ENCODE measurements around the gene MSH3. TPM values are rescaled to one million over a fixed set of nuclear protein-coding genes. Genes with fewer than 3 reads are reported as not detected.

MSH3 gene
- polyA plus RNA-seq, 1 donor (not counting 4 experiments of a cell fraction or from before 2014, with no cell fraction given) = 11.1 TPM

- Histone ChIP-seq H3K4me3 (ENCODE audit: control insufficient read depth in 2 of 3, extremely low read depth in 1 of 3, insufficient read depth in 2 of 3, low read depth in 1 of 3, low read length in 3 of 3) (no peak overlapping the region), H3K27ac (ENCODE audit: control insufficient read depth, insufficient read depth, low read length) (no peak overlapping the region), H3K9me1 (ENCODE audit: control insufficient read depth, extremely low read depth, insufficient read depth, low read length) (no peaks in the 10 kb centered on the region), H3K4me1 (ENCODE audit: control insufficient read depth, extremely low read depth, insufficient read depth, low read length) (no peaks in the 10 kb centered on the region), H3K79me2 (ENCODE audit: control insufficient read depth, insufficient read depth, low read length) (no peaks in the 10 kb centered on the region), H3K9ac (ENCODE audit: control insufficient read depth, extremely low read depth, insufficient read depth, low read length) (no peak overlapping the region), H2AFZ (ENCODE audit: control insufficient read depth, low read length) (no peak overlapping the region), H3K36me3 (ENCODE audit: control insufficient read depth in 2 of 2, extremely low read depth in 1 of 2, insufficient read depth in 2 of 2, low read length in 2 of 2) (no peaks in the 10 kb centered on the region), H3K27me3 (ENCODE audit: control insufficient read depth, extremely low read depth, insufficient read depth, low read length) (no peaks in the 10 kb centered on the region), H3K9me3 (ENCODE audit: control insufficient read depth, low read depth, low read length) (no peaks in the 10 kb centered on the region), H3K4me2 (ENCODE audit: control insufficient read depth, extremely low read depth, insufficient read depth, low read depth, low read length) (no peak overlapping the region), H4K20me1 (ENCODE audit: control insufficient read depth, extremely low read depth, insufficient read depth, low read length) (no peaks in the 10 kb centered on the region)
- DNase-seq (ENCODE audit: low read depth, low spot score) (no peak), FAIRE-seq (no peak)
- TF ChIP-seq EZH2 (IDR thresholded peaks at IDR 0.05; ENCODE audit: low read length) (no peak), CTCF (optimal IDR thresholded peaks at IDR 0.05 in 1 of 3, IDR thresholded peaks at IDR 0.05 in 1 of 3, conservative IDR thresholded peaks at IDR 0.05 in 1 of 3; ENCODE audit: extremely low read depth in 1 of 3, insufficient read depth in 2 of 3, low read length in 3 of 3) (no peak)
- dilution Hi-C loops (cut with MboI; ENCODE audit: extremely low pct_ligation_motif_present, low sequenced_read_pairs) = no loop called here
These were observed 34.2 kb upstream of the MSH3 start for GRCh38 chr5:80620211-80620610.

GRCh38 chr5:80622756-80623155 is 31.7 kb upstream of the MSH3 start:
- Histone ChIP-seq H3K27ac (ENCODE audit: control insufficient read depth, insufficient read depth, low read length) (no peak overlapping the region), H3K9me1 (ENCODE audit: control insufficient read depth, extremely low read depth, insufficient read depth, low read length) (no peaks in the 10 kb centered on the region), H3K9me3 (ENCODE audit: control insufficient read depth, low read depth, low read length) (no peaks in the 10 kb centered on the region), H2AFZ (ENCODE audit: control insufficient read depth, low read length) (no peak overlapping the region), H3K4me1 (ENCODE audit: control insufficient read depth, extremely low read depth, insufficient read depth, low read length) (no peaks in the 10 kb centered on the region), H3K4me3 (ENCODE audit: control insufficient read depth in 2 of 3, extremely low read depth in 1 of 3, insufficient read depth in 2 of 3, low read depth in 1 of 3, low read length in 3 of 3) (no peak overlapping the region), H3K79me2 (ENCODE audit: control insufficient read depth, insufficient read depth, low read length) (no peaks in the 10 kb centered on the region), H4K20me1 (ENCODE audit: control insufficient read depth, extremely low read depth, insufficient read depth, low read length) (no peaks in the 10 kb centered on the region), H3K27me3 (ENCODE audit: control insufficient read depth, extremely low read depth, insufficient read depth, low read length) (no peaks in the 10 kb centered on the region), H3K36me3 (ENCODE audit: control insufficient read depth in 2 of 2, extremely low read depth in 1 of 2, insufficient read depth in 2 of 2, low read length in 2 of 2) (no peaks in the 10 kb centered on the region), H3K4me2 (ENCODE audit: control insufficient read depth, extremely low read depth, insufficient read depth, low read depth, low read length) (no peak overlapping the region), H3K9ac (ENCODE audit: control insufficient read depth, extremely low read depth, insufficient read depth, low read length) (no peak overlapping the region)
- FAIRE-seq (no peak), DNase-seq (ENCODE audit: low read depth, low spot score) (no peak)
- TF ChIP-seq EZH2 (IDR thresholded peaks at IDR 0.05; ENCODE audit: low read length) (no peak), CTCF (optimal IDR thresholded peaks at IDR 0.05 in 1 of 3, IDR thresholded peaks at IDR 0.05 in 1 of 3, conservative IDR thresholded peaks at IDR 0.05 in 1 of 3; ENCODE audit: extremely low read depth in 1 of 3, insufficient read depth in 2 of 3, low read length in 3 of 3) (no peak)
- dilution Hi-C loops (cut with MboI; ENCODE audit: extremely low pct_ligation_motif_present, low sequenced_read_pairs) = no loop called here

Data from keratinocyte (primary cell).